Keratinocyte (primary cell): Measurements from ENCODE around the gene TAS2R19. TPM values are rescaled to one million over a fixed set of nuclear protein-coding genes. Genes with fewer than 3 reads are reported as not detected.
"Not testable (repeated sequence)": the region's sequence is repeated elsewhere in the genome, so short reads cannot be mapped to it uniquely, and the experiment has no call there.

ENCODE experiments used
- DNase-seq: peaks from one replicate; pipeline ENCODE4 v3.0.0-alpha.2; 2011; ENCODE audit warnings: low read depth, missing footprints, low spot score
- FAIRE-seq: peaks from 2 replicates; lab custom pipeline; 2011; peaks lifted over from hg19 to GRCh38; lab: Jason Lieb, UNC
- H2AFZ ChIP-seq: 2 replicates; pipeline ENCODE4 v1.6.0; 2012; ENCODE audit warnings: low read length, control low read depth, inconsistent platforms; ENCODE audit not compliant: control insufficient read depth
- H3K27ac ChIP-seq: 2 replicates; pipeline ENCODE4 v1.5.1; 2011; ENCODE audit warnings: low read length; ENCODE audit not compliant: control insufficient read depth, insufficient read depth
- H3K27me3 ChIP-seq: 3 replicates; pipeline ENCODE4 v1.6.0; 2011; ENCODE audit warnings: low read length; ENCODE audit not compliant: control insufficient read depth, insufficient read depth; ENCODE audit errors: extremely low read depth
- H3K36me3 ChIP-seq, 2 experiments: 2 replicates in 1 of 2; 3 replicates in 1 of 2; pipeline ENCODE4 v1.5.1; 2011; ENCODE audit warnings: low read length in 2 of 2, mild to moderate bottlenecking in 1 of 2; ENCODE audit not compliant: control insufficient read depth in 2 of 2, insufficient read depth in 2 of 2; ENCODE audit errors: extremely low read depth in 1 of 2
- H3K4me1 ChIP-seq: 3 replicates; pipeline ENCODE4 v1.5.1; 2011; ENCODE audit warnings: low read length; ENCODE audit not compliant: control insufficient read depth, insufficient read depth; ENCODE audit errors: extremely low read depth
- H3K4me2 ChIP-seq: 3 replicates; pipeline ENCODE4 v1.6.0; 2011; ENCODE audit warnings: low read depth, low read length; ENCODE audit not compliant: control insufficient read depth, insufficient read depth; ENCODE audit errors: extremely low read depth
- H3K4me3 ChIP-seq, 3 experiments: fragments of 200-600 bp in 1 of 3; sonication (generic) in 1 of 3; 2 replicates in 2 of 3; 3 replicates in 1 of 3; pipeline ENCODE4 v1.5.1; 2011 to 2016; ENCODE audit warnings: low read length in 3 of 3, mild to moderate bottlenecking in 3 of 3, control low read depth in 2 of 3, inconsistent platforms in 1 of 3, low read depth in 1 of 3, mixed read lengths in 1 of 3, mixed run types in 1 of 3, moderate library complexity in 1 of 3; ENCODE audit not compliant: control insufficient read depth in 2 of 3, insufficient read depth in 2 of 3; ENCODE audit errors: extremely low read depth in 1 of 3
- H3K79me2 ChIP-seq: 2 replicates; pipeline ENCODE4 v1.6.0; 2012; ENCODE audit warnings: low read length; ENCODE audit not compliant: control insufficient read depth, insufficient read depth
- H3K9ac ChIP-seq: 3 replicates; pipeline ENCODE4 v1.6.0; 2011; ENCODE audit warnings: low read length; ENCODE audit not compliant: control insufficient read depth, insufficient read depth; ENCODE audit errors: extremely low read depth
- H3K9me1 ChIP-seq: 3 replicates; pipeline ENCODE4 v1.6.0; 2011; ENCODE audit warnings: low read length; ENCODE audit not compliant: control insufficient read depth, insufficient read depth; ENCODE audit errors: extremely low read depth
- H3K9me3 ChIP-seq: 2 replicates; pipeline ENCODE4 v1.5.1; 2012; ENCODE audit warnings: low read depth, low read length; ENCODE audit not compliant: control insufficient read depth
- H4K20me1 ChIP-seq: 3 replicates; pipeline ENCODE4 v1.6.0; 2011; ENCODE audit warnings: low read length; ENCODE audit not compliant: control insufficient read depth, insufficient read depth; ENCODE audit errors: extremely low read depth
- EZH2 ChIP-seq: IDR thresholded peaks from one replicate; pipeline ENCODE4 v1.6.1; 2012; ENCODE audit warnings: inconsistent platforms, mild to moderate bottlenecking, low read length, moderate library complexity
- dilution Hi-C: fragments of 300-500 bp; cut with MboI; formaldehyde crosslinking; loops from one replicate; pipeline ENCODE4 v1.7.0; 2020; ENCODE audit warnings: low sequenced_read_pairs; ENCODE audit not compliant: extremely low pct_ligation_motif_present
- polyA plus RNA-seq, 5 experiments: library from polyadenylated mRNA; depleted of rRNA in 3 of 5; stranded (reverse) in 3 of 5; stranded (forward) in 1 of 5; unstranded in 1 of 5; fragments of >200 nt; gene quantifications; 1 replicate in 1 of 5; 2 replicates in 3 of 5; 3 replicates in 1 of 5; pipeline versions ENCODE4 v1.2.1 to v1.2.3, GENCODE V29; 2011 to 2012; ENCODE audit warnings: missing spikeins in 2 of 5, low read depth in 1 of 5, low replicate concordance in 1 of 5
- TF ChIP-seq, protein P1 (sequence below), 3 experiments: IDR thresholded peaks in 1 of 3; conservative IDR thresholded peaks in 1 of 3; optimal IDR thresholded peaks in 1 of 3; 2 replicates in 2 of 3; 3 replicates in 1 of 3; pipeline versions ENCODE3 to v1.5.1; 2011; ENCODE audit warnings: low read length in 3 of 3, mild to moderate bottlenecking in 3 of 3, moderate library complexity in 2 of 3, control low read depth in 1 of 3, inconsistent platforms in 1 of 3; ENCODE audit not compliant: insufficient read depth in 2 of 3; ENCODE audit errors: extremely low read depth in 1 of 3

Gene TAS2R19
- polyA plus RNA-seq, 1 donor (not counting 4 experiments of a cell fraction or from before 2014, with no cell fraction given) = 0.31 TPM

DNA sequence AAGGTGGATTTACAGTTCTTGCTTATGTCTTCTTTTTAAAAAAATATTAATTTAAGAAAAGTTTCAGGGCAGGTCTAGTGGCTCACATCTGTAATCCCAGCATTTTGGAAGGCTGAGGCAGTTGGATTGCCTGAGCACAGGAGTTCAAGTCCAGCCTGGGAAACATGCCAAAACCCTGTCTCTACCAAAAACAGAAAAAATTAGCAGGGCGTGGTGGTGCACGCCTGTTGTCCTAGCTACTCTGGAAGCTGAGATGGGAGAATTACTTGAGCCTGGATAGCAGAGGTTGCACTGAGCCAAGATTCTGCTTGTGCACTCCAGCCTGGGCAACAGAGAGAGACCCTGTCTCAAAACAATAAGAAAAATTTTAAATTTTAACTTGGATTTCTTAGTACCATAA is 45.1 kb upstream of the TAS2R19 start:
- Histone ChIP-seq H2AFZ (no peak overlapping the region), H3K36me3 (no peaks in the 10 kb centered on the region), H3K79me2 (no peaks in the 10 kb centered on the region), H3K9me1 (no peaks in the 10 kb centered on the region), H3K27ac (no peak overlapping the region), H3K27me3 (no peaks in the 10 kb centered on the region), H3K9ac (no peak overlapping the region), H3K4me1 (no peaks in the 10 kb centered on the region), H3K9me3 (no peaks in the 10 kb centered on the region), H4K20me1 (no peaks in the 10 kb centered on the region), H3K4me2 (no peak overlapping the region), H3K4me3 (no peak overlapping the region)
- DNase-seq = no peak
- dilution Hi-C loops = no loop called here
- FAIRE-seq = no peak
- TF ChIP-seq, protein P1, sequence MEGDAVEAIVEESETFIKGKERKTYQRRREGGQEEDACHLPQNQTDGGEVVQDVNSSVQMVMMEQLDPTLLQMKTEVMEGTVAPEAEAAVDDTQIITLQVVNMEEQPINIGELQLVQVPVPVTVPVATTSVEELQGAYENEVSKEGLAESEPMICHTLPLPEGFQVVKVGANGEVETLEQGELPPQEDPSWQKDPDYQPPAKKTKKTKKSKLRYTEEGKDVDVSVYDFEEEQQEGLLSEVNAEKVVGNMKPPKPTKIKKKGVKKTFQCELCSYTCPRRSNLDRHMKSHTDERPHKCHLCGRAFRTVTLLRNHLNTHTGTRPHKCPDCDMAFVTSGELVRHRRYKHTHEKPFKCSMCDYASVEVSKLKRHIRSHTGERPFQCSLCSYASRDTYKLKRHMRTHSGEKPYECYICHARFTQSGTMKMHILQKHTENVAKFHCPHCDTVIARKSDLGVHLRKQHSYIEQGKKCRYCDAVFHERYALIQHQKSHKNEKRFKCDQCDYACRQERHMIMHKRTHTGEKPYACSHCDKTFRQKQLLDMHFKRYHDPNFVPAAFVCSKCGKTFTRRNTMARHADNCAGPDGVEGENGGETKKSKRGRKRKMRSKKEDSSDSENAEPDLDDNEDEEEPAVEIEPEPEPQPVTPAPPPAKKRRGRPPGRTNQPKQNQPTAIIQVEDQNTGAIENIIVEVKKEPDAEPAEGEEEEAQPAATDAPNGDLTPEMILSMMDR (optimal IDR thresholded peaks at IDR 0.05 in 1 of 3, IDR thresholded peaks at IDR 0.05 in 1 of 3, conservative IDR thresholded peaks at IDR 0.05 in 1 of 3; ENCODE audit: extremely low read depth in 1 of 3, insufficient read depth in 2 of 3, low read length in 3 of 3) = no peak
- no peak for TF ChIP-seq EZH2

DNA sequence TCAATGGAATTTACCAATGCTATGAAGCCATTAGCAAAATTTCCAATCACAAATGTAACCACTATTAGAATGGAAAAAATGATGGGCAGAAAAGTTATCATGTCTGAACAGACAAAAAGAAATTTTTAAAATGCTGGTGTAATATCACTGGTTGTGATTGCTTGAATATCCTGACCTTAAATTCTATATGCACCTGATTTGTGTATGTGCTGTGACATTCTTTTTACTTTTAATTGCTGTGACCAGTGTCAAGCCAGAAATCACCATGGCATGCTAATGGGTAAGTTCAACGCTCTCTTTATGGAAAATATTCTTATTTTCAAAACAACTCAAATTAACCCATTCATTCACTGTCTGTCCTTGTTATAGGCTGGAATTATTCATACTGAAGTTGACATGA is 39.8 kb upstream of the TAS2R19 start, which contains the start of gene TAS2R46:
Gene TAS2R46, minus strand, starts transcription at position 101 of the 400 bp plus-strand sequence. Its CDS starts 0 bp downstream, at position 101.
- H3K4me2 ChIP-seq, H3K27ac ChIP-seq, H3K4me1 ChIP-seq, H3K79me2 ChIP-seq, H3K9me3 ChIP-seq, FAIRE-seq, H3K27me3 ChIP-seq, H3K36me3 ChIP-seq, dilution Hi-C loops, H3K9ac ChIP-seq, H4K20me1 ChIP-seq, H3K9me1 ChIP-seq, H3K4me3 ChIP-seq, H2AFZ ChIP-seq, DNase-seq: not testable (repeated sequence)

DNA sequence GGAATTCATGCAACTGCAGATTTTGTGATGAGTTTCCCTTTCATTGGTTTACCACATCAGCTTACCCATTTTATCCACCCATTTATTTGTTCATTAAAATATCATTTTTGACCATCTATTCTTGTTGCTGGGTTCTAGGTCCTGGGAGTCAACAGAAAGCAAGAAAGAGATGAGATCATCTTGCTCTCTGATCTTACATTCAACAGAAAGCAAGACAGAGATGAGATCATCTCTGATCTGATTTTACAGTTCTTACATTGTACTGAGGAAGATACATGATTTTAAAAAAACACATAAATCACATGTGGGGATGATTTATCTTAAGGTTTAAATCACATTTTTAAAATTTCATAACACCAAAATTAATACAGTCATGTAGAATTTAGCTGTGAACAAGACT is 37.4 kb upstream of the TAS2R19 start:
- Histone ChIP-seq H3K4me3 (no peak overlapping the region), H3K4me2 (no peak overlapping the region), H3K9me3 (no peaks in the 10 kb centered on the region), H3K9me1 (no peaks in the 10 kb centered on the region), H4K20me1 (no peaks in the 10 kb centered on the region), H3K27ac (no peak overlapping the region), H3K36me3 (no peaks in the 10 kb centered on the region), H3K4me1 (no peaks in the 10 kb centered on the region), H3K79me2 (peaks cover 4% of the 10 kb centered on the region), H3K9ac (no peak overlapping the region), H3K27me3 (no peaks in the 10 kb centered on the region), H2AFZ (no peak overlapping the region)
- TF ChIP-seq, protein P1 (optimal IDR thresholded peaks at IDR 0.05 in 1 of 3, IDR thresholded peaks at IDR 0.05 in 1 of 3, conservative IDR thresholded peaks at IDR 0.05 in 1 of 3; ENCODE audit: extremely low read depth in 1 of 3, insufficient read depth in 2 of 3, low read length in 3 of 3) = no peak
- no peak for TF ChIP-seq EZH2
- FAIRE-seq = no peak
- no peak for DNase-seq
- dilution Hi-C loops = no loop called here
